Caco-2 (cell line): Measurements from ENCODE around the gene SPATA16. TPM values are rescaled to one million over a fixed set of nuclear protein-coding genes. Genes with fewer than 3 reads are reported as not detected.

Source experiments
- BruUV-seq: library from RNA; stranded (reverse); fragments of 400-500 nt; replicated peaks from 2 replicates; lab custom pipeline; 2021; lab: Mats Ljungman, UMichigan
- CTCF ChIA-PET: fragments of 300-600 bp; sonication (Branson Sonifier 250); formaldehyde crosslinking; loops from one replicate; lab custom pipeline; 2022; ENCODE audit warnings: antibody characterized with exemption; lab: Charles Lee
- POLR2A ChIA-PET: fragments of 300-600 bp; sonication (Branson Sonifier 250); formaldehyde crosslinking; loops from one replicate; lab custom pipeline; 2022; ENCODE audit warnings: antibody characterized with exemption; lab: Charles Lee
- DNase-seq, 2 experiments: peaks; one replicate each; pipeline versions ENCODE4 v3.0.0 to v3.0.0-alpha.2; 2020 to 2022
- H3K27me3 ChIP-seq: replicated peaks from 2 replicates; pipeline ENCODE4 v1.6.0; 2011; ENCODE audit warnings: low read length; ENCODE audit not compliant: control insufficient read depth, insufficient read depth
- H3K36me3 ChIP-seq: 2 replicates; pipeline ENCODE4 v1.5.1; 2011; ENCODE audit warnings: low read length; ENCODE audit not compliant: control insufficient read depth, insufficient read depth
- H3K4me1 ChIP-seq: fragments of 250-450 bp; sonication (Bioruptor Pico); 2 replicates; pipeline ENCODE4 v1.5.1; 2020; ENCODE audit warnings: mild to moderate bottlenecking
- H3K4me3 ChIP-seq: 2 replicates; pipeline ENCODE4 v1.5.1; 2011; ENCODE audit warnings: low read depth, mild to moderate bottlenecking, control low read depth, low read length
- H3K9me3 ChIP-seq: fragments of 250-450 bp; sonication (Bioruptor Pico); 2 replicates; pipeline ENCODE4 v1.5.1; 2020; ENCODE audit warnings: mild to moderate bottlenecking, moderate library complexity
- H3K27ac Mint-ChIP-seq: one replicate; pipeline ENCODE4 v1.8.0; 2022; ENCODE audit warnings: mixed read lengths; ENCODE audit not compliant: unreplicated experiment
- H3K27me3 Mint-ChIP-seq: one replicate; pipeline ENCODE4 v1.8.0; 2022; ENCODE audit warnings: mixed read lengths; ENCODE audit not compliant: insufficient read depth, unreplicated experiment
- H3K36me3 Mint-ChIP-seq: one replicate; pipeline ENCODE4 v1.8.0; 2022; ENCODE audit warnings: mild to moderate bottlenecking, mixed read lengths; ENCODE audit not compliant: insufficient read depth, unreplicated experiment
- H3K4me1 Mint-ChIP-seq: one replicate; pipeline ENCODE4 v1.8.0; 2022; ENCODE audit warnings: low read depth, mixed read lengths; ENCODE audit not compliant: unreplicated experiment
- H3K4me3 Mint-ChIP-seq: one replicate; pipeline ENCODE4 v1.8.0; 2022; ENCODE audit warnings: mild to moderate bottlenecking, moderate library complexity, mixed read lengths; ENCODE audit not compliant: unreplicated experiment
- H3K9me3 Mint-ChIP-seq: one replicate; pipeline ENCODE4 v1.8.0; 2022; ENCODE audit warnings: mixed read lengths; ENCODE audit not compliant: unreplicated experiment
- CTCF ChIP-seq, 2 experiments: fragments of 200-600 bp in 1 of 2; IDR thresholded peaks; 1 replicate in 1 of 2; 2 replicates in 1 of 2; pipeline versions ENCODE4 v1.5.1 to v1.8.0; 2011 to 2022; ENCODE audit warnings: antibody characterized with exemption in 1 of 2, control low read depth in 1 of 2, inconsistent platforms in 1 of 2, low read depth in 1 of 2, low read length in 1 of 2, mild to moderate bottlenecking in 1 of 2, moderate library complexity in 1 of 2; ENCODE audit not compliant: insufficient read depth in 1 of 2, severe bottlenecking in 1 of 2, unreplicated experiment in 1 of 2
- intact Hi-C: fragments of 100-400 bp; cut with micrococcal nuclease; formaldehyde crosslinking; loops from one replicate; pipeline ENCODE4 v1.10.0; 2022; ENCODE audit not compliant: unreplicated experiment
- total RNA-seq: library from RNA; stranded (reverse); gene quantifications from 2 replicates; pipeline ENCODE4 v1.2.3, GENCODE V29; 2022

SPATA16 gene
- total RNA-seq, 1 experiment from 2014 or later: not detected

GRCh38 chr3:173153631-173154030, 12.6 kb upstream of the SPATA16 start:
- Histone ChIP-seq H3K4me3 (no peak overlapping the region), H3K36me3 (no peaks in the 10 kb centered on the region), H3K4me1 (no peaks in the 10 kb centered on the region), H3K27me3 (no peaks in the 10 kb centered on the region), H3K9me3 (no peaks in the 10 kb centered on the region)
- no peak for TF ChIP-seq CTCF (IDR thresholded peaks at IDR 0.05; ENCODE audit: insufficient read depth in 1 of 2, low read depth in 1 of 2, low read length in 1 of 2, severe bottlenecking in 1 of 2, unreplicated experiment in 1 of 2)
- DNase-seq: no peak
- Mint-ChIP-seq H3K9me3 (no peaks in the 10 kb centered on the region), H3K27me3 (peaks cover 2% of the 10 kb centered on the region), H3K27ac (no peak overlapping the region), H3K4me3 (no peak overlapping the region), H3K36me3 (no peaks in the 10 kb centered on the region), H3K4me1 (no peaks in the 10 kb centered on the region)
- ChIA-PET POLR2A (no interaction called here), CTCF (no interaction called here)
- BruUV-seq: no TSS peak
- intact Hi-C loops: no loop called here

- Histone ChIP-seq H3K9me3 (no peaks in the 10 kb centered on the region), H3K4me1 (no peaks in the 10 kb centered on the region), H3K36me3 (no peaks in the 10 kb centered on the region), H3K4me3 (no peak overlapping the region), H3K27me3 (no peaks in the 10 kb centered on the region)
- no peak for DNase-seq
- no TSS peak for BruUV-seq
- TF ChIP-seq CTCF (IDR thresholded peaks at IDR 0.05; ENCODE audit: insufficient read depth in 1 of 2, low read depth in 1 of 2, low read length in 1 of 2, severe bottlenecking in 1 of 2, unreplicated experiment in 1 of 2): no peak
- CTCF ChIA-PET: no interaction called here
- intact Hi-C loops: no loop called here
- H3K27me3 Mint-ChIP-seq: peaks cover 2% of the 10 kb centered on the region
- H3K9me3 Mint-ChIP-seq: no peaks in the 10 kb centered on the region
- no peaks in the 10 kb centered on the region for H3K36me3 Mint-ChIP-seq
- no peak overlapping the region for H3K4me3 Mint-ChIP-seq
- no peak overlapping the region for H3K27ac Mint-ChIP-seq
- H3K4me1 Mint-ChIP-seq: no peaks in the 10 kb centered on the region
- POLR2A ChIA-PET: no interaction called here
These were observed 1.6 kb downstream of the SPATA16 start for GRCh38 chr3:173139420-173139819.

GRCh38 chr3:173138026-173138425, 3.0 kb downstream of the SPATA16 start:
- Histone ChIP-seq H3K4me3 (no peak overlapping the region), H3K9me3 (no peaks in the 10 kb centered on the region), H3K4me1 (no peaks in the 10 kb centered on the region), H3K36me3 (no peaks in the 10 kb centered on the region), H3K27me3 (no peaks in the 10 kb centered on the region)
- POLR2A ChIA-PET: no interaction called here
- no peak for TF ChIP-seq CTCF (IDR thresholded peaks at IDR 0.05; ENCODE audit: insufficient read depth in 1 of 2, low read depth in 1 of 2, low read length in 1 of 2, severe bottlenecking in 1 of 2, unreplicated experiment in 1 of 2)
- Mint-ChIP-seq H3K36me3 (no peaks in the 10 kb centered on the region), H3K4me1 (no peaks in the 10 kb centered on the region), H3K27me3 (peaks cover 2% of the 10 kb centered on the region), H3K27ac (no peak overlapping the region), H3K9me3 (no peaks in the 10 kb centered on the region), H3K4me3 (no peak overlapping the region)
- CTCF ChIA-PET: no interaction called here
- intact Hi-C loops: no loop called here
- no TSS peak for BruUV-seq
- DNase-seq: no peak
